ENCODE measurements around the gene OR51A4.
"Not testable (repeated sequence)": the region's sequence is repeated elsewhere in the genome, so short reads cannot be mapped to it uniquely, and the experiment has no call there.

Gene OR51A4

GRCh38 chr11:4962816-4963215 is 15.4 kb upstream of the OR51A4 start:
- CTCF ChIA-PET: interaction anchor here (1.1 kb wide), 1 partner anchor 13 kb away, joined by 3 read pairs; no protein-coding TSS in a partner anchor
- DNase-seq (ENCODE audit: extremely low spot score): no peak
- no peak for TF ChIP-seq CTCF (IDR thresholded peaks at IDR 0.05; ENCODE audit: control extremely low read depth, extremely low read depth, low read depth, missing control alignments)
- POLR2A ChIA-PET: no interaction called here

- no peak for TF ChIP-seq CTCF (IDR thresholded peaks at IDR 0.05; ENCODE audit: control extremely low read depth, extremely low read depth, low read depth, missing control alignments)
- POLR2A ChIA-PET: no interaction called here
- DNase-seq (ENCODE audit: extremely low spot score): no peak
- CTCF ChIA-PET: no interaction called here
These were observed 13.5 kb upstream of the OR51A4 start for GRCh38 chr11:4960877-4961276.

- no peak for DNase-seq (ENCODE audit: extremely low spot score)
- CTCF ChIA-PET: interaction anchor here (0.9 to 1.1 kb wide), 2 partner anchors 9 to 14 kb away, joined by 3 read pairs; no protein-coding TSS in a partner anchor
- TF ChIP-seq CTCF (IDR thresholded peaks at IDR 0.05; ENCODE audit: control extremely low read depth, extremely low read depth, low read depth, missing control alignments): no peak
- POLR2A ChIA-PET: no interaction called here
These were observed 10.0 kb upstream of the OR51A4 start for GRCh38 chr11:4957396-4957795.

GRCh38 chr11:4955613-4956012 is 8.2 kb upstream of the OR51A4 start, which contains the start of gene OR51A2:
TSS of gene OR51A2 (minus strand) at chr11:4955713. CDS start at chr11:4955713, 0 bp downstream.
- DNase-seq (ENCODE audit: extremely low spot score); CTCF ChIA-PET; POLR2A ChIA-PET: not testable (repeated sequence)

- TF ChIP-seq CTCF (IDR thresholded peaks at IDR 0.05; ENCODE audit: control extremely low read depth, extremely low read depth, low read depth, missing control alignments): no peak
- DNase-seq (ENCODE audit: extremely low spot score): no peak
- POLR2A ChIA-PET: no interaction called here
- CTCF ChIA-PET: no interaction called here
These were observed 10.7 kb downstream of the OR51A4 start for GRCh38 chr11:4936745-4937144.

- no peak for DNase-seq (ENCODE audit: extremely low spot score)
- no peak for TF ChIP-seq CTCF (IDR thresholded peaks at IDR 0.05; ENCODE audit: control extremely low read depth, extremely low read depth, low read depth, missing control alignments)
- CTCF ChIA-PET: interaction anchor here (0.8 to 1.3 kb wide), 2 partner anchors 12 to 41 kb away, joined by 3 to 4 read pairs; no protein-coding TSS in a partner anchor
- POLR2A ChIA-PET: no interaction called here
These were observed 14.7 kb downstream of the OR51A4 start for GRCh38 chr11:4932751-4933150.

GRCh38 chr11:4926608-4927007 is 20.8 kb downstream of the OR51A4 start:
- CTCF ChIA-PET: interaction anchor here (2.6 kb wide), 1 partner anchor 9 kb away, joined by 11 read pairs; the partner anchor contains the start of gene OR51G2
- POLR2A ChIA-PET: no interaction called here
- TF ChIP-seq CTCF (IDR thresholded peaks at IDR 0.05; ENCODE audit: control extremely low read depth, extremely low read depth, low read depth, missing control alignments): no peak
- no peak for DNase-seq (ENCODE audit: extremely low spot score)
